ENCODE data around the gene LIN28A.

Gene LIN28A

DNA sequence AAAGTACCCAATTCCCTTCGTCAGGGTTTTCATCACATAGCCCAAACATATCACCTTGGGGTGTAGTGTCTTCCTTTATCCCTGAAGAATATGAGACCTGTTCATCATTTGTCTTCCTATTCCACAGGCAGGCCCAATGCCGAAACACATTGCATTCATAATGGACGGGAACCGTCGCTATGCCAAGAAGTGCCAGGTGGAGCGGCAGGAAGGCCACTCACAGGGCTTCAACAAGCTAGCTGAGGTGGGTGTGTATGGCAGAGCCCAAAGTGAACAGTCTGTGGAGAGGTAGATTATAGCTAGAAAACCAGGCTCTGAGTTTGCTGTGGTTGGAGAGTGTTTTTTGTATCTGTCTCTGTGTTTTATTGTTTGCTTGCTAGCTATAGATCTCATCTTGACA, 27.4 kb downstream of the LIN28A start:
- no peak for ATAC-seq
- TF ChIP-seq ZNF565 (CRISPR knock-in tag; conservative IDR thresholded peaks at IDR 0.05; ENCODE audit: low read depth), result no peak

DNA sequence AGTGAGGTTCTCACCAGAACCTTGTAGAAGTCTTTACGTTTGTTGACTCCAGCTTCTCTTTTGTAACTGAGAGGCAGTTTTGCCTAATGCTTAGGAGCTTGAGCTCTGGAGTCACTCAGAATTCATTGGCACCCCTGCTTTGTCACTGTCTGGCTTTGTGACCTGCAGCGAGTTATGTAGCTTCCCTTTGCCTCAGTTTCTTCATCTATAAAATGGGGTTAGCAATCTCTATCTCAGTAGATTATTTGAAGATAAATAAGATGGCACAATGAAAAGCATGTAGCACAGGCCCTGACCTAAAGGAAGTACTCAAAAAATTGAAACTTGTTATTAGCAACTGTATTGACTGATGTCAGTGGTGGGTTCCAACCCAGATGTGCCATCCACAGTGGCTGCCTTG, 29.6 kb downstream of the LIN28A start:
- no peak for ATAC-seq
- TF ChIP-seq, protein P1, sequence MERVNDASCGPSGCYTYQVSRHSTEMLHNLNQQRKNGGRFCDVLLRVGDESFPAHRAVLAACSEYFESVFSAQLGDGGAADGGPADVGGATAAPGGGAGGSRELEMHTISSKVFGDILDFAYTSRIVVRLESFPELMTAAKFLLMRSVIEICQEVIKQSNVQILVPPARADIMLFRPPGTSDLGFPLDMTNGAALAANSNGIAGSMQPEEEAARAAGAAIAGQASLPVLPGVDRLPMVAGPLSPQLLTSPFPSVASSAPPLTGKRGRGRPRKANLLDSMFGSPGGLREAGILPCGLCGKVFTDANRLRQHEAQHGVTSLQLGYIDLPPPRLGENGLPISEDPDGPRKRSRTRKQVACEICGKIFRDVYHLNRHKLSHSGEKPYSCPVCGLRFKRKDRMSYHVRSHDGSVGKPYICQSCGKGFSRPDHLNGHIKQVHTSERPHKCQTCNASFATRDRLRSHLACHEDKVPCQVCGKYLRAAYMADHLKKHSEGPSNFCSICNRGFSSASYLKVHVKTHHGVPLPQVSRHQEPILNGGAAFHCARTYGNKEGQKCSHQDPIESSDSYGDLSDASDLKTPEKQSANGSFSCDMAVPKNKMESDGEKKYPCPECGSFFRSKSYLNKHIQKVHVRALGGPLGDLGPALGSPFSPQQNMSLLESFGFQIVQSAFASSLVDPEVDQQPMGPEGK (CRISPR knock-in tag; IDR thresholded peaks at IDR 0.05; ENCODE audit: borderline replicate concordance), result no peak
- TF ChIP-seq ZNF565 (CRISPR knock-in tag; conservative IDR thresholded peaks at IDR 0.05; ENCODE audit: low read depth), result no peak
- no peak for TF ChIP-seq PPARA (CRISPR knock-in tag; IDR thresholded peaks at IDR 0.05; ENCODE audit: borderline replicate concordance)
- no peak for TF ChIP-seq CSDC2 (CRISPR knock-in tag; IDR thresholded peaks at IDR 0.05)
- TF ChIP-seq, protein P2, sequence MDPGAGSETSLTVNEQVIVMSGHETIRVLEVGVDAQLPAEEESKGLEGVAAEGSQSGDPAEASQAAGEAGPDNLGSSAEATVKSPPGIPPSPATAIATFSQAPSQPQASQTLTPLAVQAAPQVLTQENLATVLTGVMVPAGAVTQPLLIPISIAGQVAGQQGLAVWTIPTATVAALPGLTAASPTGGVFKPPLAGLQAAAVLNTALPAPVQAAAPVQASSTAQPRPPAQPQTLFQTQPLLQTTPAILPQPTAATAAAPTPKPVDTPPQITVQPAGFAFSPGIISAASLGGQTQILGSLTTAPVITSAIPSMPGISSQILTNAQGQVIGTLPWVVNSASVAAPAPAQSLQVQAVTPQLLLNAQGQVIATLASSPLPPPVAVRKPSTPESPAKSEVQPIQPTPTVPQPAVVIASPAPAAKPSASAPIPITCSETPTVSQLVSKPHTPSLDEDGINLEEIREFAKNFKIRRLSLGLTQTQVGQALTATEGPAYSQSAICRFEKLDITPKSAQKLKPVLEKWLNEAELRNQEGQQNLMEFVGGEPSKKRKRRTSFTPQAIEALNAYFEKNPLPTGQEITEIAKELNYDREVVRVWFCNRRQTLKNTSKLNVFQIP (CRISPR knock-in tag; IDR thresholded peaks at IDR 0.05; ENCODE audit: borderline replicate concordance, low read depth), result no peak
- no peak for TF ChIP-seq RARB (CRISPR knock-in tag; IDR thresholded peaks at IDR 0.05)
- no peak for TF ChIP-seq ARNTL (CRISPR knock-in tag; IDR thresholded peaks at IDR 0.05; ENCODE audit: borderline replicate concordance, low read depth)
- TF ChIP-seq GLIS3 (CRISPR knock-in tag; IDR thresholded peaks at IDR 0.05), result no peak
- TF ChIP-seq ZFP30 (CRISPR knock-in tag; IDR thresholded peaks at IDR 0.05), result no peak
- no peak for TF ChIP-seq ZFP3 (CRISPR knock-in tag; IDR thresholded peaks at IDR 0.05)
- no peak for TF ChIP-seq ZNF8 (CRISPR knock-in tag; IDR thresholded peaks at IDR 0.05)
- TF ChIP-seq, protein P3, sequence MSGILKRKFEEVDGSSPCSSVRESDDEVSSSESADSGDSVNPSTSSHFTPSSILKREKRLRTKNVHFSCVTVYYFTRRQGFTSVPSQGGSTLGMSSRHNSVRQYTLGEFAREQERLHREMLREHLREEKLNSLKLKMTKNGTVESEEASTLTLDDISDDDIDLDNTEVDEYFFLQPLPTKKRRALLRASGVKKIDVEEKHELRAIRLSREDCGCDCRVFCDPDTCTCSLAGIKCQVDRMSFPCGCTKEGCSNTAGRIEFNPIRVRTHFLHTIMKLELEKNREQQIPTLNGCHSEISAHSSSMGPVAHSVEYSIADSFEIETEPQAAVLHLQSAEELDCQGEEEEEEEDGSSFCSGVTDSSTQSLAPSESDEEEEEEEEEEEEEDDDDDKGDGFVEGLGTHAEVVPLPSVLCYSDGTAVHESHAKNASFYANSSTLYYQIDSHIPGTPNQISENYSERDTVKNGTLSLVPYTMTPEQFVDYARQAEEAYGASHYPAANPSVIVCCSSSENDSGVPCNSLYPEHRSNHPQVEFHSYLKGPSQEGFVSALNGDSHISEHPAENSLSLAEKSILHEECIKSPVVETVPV (CRISPR knock-in tag; IDR thresholded peaks at IDR 0.05), result no peak
- TF ChIP-seq, protein P4, sequence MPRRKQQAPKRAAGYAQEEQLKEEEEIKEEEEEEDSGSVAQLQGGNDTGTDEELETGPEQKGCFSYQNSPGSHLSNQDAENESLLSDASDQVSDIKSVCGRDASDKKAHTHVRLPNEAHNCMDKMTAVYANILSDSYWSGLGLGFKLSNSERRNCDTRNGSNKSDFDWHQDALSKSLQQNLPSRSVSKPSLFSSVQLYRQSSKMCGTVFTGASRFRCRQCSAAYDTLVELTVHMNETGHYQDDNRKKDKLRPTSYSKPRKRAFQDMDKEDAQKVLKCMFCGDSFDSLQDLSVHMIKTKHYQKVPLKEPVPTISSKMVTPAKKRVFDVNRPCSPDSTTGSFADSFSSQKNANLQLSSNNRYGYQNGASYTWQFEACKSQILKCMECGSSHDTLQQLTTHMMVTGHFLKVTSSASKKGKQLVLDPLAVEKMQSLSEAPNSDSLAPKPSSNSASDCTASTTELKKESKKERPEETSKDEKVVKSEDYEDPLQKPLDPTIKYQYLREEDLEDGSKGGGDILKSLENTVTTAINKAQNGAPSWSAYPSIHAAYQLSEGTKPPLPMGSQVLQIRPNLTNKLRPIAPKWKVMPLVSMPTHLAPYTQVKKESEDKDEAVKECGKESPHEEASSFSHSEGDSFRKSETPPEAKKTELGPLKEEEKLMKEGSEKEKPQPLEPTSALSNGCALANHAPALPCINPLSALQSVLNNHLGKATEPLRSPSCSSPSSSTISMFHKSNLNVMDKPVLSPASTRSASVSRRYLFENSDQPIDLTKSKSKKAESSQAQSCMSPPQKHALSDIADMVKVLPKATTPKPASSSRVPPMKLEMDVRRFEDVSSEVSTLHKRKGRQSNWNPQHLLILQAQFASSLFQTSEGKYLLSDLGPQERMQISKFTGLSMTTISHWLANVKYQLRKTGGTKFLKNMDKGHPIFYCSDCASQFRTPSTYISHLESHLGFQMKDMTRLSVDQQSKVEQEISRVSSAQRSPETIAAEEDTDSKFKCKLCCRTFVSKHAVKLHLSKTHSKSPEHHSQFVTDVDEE (CRISPR knock-in tag; IDR thresholded peaks at IDR 0.05), result no peak
- no peak for TF ChIP-seq OSR1 (CRISPR knock-in tag; IDR thresholded peaks at IDR 0.05)
- TF ChIP-seq TOX (CRISPR knock-in tag; IDR thresholded peaks at IDR 0.05; ENCODE audit: borderline replicate concordance), result no peak
- no peak for TF ChIP-seq ZNF70 (CRISPR knock-in tag; IDR thresholded peaks at IDR 0.05)
- TF ChIP-seq BACH2 (CRISPR knock-in tag; IDR thresholded peaks at IDR 0.05; ENCODE audit: borderline replicate concordance), result no peak
- TF ChIP-seq, protein P5, sequence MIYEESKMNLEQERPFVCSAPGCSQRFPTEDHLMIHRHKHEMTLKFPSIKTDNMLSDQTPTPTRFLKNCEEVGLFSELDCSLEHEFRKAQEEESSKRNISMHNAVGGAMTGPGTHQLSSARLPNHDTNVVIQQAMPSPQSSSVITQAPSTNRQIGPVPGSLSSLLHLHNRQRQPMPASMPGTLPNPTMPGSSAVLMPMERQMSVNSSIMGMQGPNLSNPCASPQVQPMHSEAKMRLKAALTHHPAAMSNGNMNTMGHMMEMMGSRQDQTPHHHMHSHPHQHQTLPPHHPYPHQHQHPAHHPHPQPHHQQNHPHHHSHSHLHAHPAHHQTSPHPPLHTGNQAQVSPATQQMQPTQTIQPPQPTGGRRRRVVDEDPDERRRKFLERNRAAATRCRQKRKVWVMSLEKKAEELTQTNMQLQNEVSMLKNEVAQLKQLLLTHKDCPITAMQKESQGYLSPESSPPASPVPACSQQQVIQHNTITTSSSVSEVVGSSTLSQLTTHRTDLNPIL (CRISPR knock-in tag; IDR thresholded peaks at IDR 0.05; ENCODE audit: low read depth), result no peak
- TF ChIP-seq TCF4 (CRISPR knock-in tag; IDR thresholded peaks at IDR 0.05; ENCODE audit: borderline replicate concordance), result no peak

DNA sequence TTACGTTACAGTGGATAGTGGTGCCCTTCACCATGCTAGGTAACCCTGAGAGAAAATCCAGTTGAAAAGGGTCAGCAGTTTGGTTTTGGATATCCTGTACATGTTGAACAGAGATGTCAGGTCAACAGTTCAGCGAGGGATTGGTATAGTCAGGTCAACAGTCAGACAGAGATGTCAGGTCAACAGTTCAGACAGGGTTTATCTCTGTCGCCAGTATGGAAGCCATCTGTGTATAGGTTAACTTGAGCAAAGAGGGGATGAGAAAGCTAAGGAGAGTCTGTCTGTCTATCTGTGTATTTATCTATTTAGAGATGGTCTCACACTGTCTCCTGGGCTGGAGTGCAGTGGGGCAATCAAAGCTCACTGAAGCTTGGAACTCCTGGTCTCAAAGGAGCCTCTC, 39.3 kb downstream of the LIN28A start:
- TF ChIP-seq TOX (CRISPR knock-in tag; IDR thresholded peaks at IDR 0.05; ENCODE audit: borderline replicate concordance), result no peak
- no peak for TF ChIP-seq ARNTL (CRISPR knock-in tag; IDR thresholded peaks at IDR 0.05; ENCODE audit: borderline replicate concordance, low read depth)
- TF ChIP-seq, protein P1 (CRISPR knock-in tag; IDR thresholded peaks at IDR 0.05; ENCODE audit: borderline replicate concordance), result no peak
- no peak for TF ChIP-seq RARB (CRISPR knock-in tag; IDR thresholded peaks at IDR 0.05)
- no peak for TF ChIP-seq ZFP3 (CRISPR knock-in tag; IDR thresholded peaks at IDR 0.05)
- TF ChIP-seq GLIS3 (CRISPR knock-in tag; IDR thresholded peaks at IDR 0.05), result no peak
- no peak for TF ChIP-seq SNAI2 (CRISPR knock-in tag; IDR thresholded peaks at IDR 0.05)
- no peak for TF ChIP-seq ZNF8 (CRISPR knock-in tag; IDR thresholded peaks at IDR 0.05)

More for the DNA sequence above, 39.3 kb downstream of the LIN28A start:
- no peak for ATAC-seq
